DMS153 treated with DMSO at 0.1 percent for 48 hours (cell line): ENCODE results near the gene MAP1B.
"Not testable (repeated sequence)": the region's sequence is repeated elsewhere in the genome, so short reads cannot be mapped to it uniquely, and the experiment has no call there.

Experiments used
- DNase-seq: peaks from one replicate; lab custom pipeline; 2025; ENCODE audit not compliant: unreplicated experiment; lab: John Stamatoyannopoulos, UW

MAP1B gene

DNA sequence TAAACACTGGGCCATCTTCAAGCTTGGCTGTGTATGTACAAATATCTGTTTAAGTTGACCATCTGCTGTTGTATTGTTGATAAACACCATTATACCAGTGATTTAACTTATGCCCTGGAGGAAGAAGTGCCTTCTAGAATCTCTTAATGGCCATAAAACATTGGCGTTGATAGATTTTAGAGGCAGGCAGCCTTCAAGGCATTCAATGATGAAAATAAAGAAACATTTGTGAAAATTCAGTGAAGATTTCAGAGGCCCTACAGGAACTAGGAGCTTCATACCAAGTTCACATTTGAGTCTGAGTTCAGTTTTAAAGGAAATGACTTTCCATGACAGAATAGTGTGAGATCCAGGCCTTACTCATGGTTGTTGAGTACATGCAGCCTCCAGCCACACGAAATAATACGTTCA, 52.2 kb downstream of the MAP1B start:
- DNase-seq: no peak

DNA sequence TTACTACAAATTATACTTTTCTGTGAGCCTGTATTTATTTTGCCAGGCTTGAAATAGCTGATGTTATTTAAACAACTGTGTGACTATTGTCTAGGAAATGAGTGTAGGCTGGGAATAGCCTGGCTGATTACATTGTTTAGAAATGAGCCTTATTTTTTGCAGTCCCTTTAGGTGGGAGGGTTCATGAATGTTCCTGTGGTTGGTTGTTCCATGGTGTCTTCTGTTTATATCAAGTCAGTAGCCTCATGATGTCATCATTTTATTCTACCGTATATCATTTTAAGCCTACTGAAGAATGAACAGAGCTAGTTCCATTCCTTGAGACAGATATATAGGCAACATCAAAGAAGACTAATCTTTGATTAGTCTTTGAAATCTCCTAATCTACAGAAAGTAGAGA, 53.1 kb downstream of the MAP1B start:
- no peak for DNase-seq

DNA sequence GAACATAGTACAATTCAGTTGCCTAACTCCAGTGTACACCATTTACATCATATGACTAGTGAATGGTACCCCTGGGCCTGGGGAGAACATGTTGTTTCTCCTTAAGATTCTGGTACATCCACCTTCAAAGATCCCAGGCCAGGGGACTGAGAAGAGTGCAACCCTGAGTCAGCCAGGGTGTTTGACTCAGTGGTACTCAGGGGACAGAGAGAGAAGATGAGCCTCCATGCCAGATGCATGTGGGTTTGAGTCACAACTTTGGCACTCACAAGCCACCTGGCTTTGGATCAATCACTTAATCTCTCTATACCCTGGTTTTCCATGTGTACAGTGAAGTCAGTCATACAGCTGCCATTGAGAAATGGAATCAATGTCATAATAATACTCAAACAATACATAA, 53.7 kb downstream of the MAP1B start:
- no peak for DNase-seq

DNA sequence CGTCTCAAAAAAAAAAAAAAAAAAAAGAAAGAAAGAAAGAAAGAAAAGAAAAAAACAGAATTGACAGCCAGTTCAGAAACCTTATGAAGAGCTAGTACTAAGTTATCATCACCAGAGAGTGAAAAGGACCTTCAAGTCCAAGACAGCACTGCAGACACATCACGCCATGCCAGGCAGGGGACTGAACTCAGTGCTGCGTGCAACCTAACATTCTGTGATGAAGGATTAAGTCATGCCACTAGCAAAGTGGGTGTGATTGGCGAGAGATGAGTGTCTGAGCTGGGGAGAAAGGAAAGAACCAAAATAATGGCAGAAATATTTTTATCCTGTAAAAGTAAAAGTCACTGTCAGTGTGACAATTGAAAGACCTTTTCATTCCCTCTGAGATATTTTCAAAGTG, 54.7 kb downstream of the MAP1B start:
- no peak for DNase-seq

DNA sequence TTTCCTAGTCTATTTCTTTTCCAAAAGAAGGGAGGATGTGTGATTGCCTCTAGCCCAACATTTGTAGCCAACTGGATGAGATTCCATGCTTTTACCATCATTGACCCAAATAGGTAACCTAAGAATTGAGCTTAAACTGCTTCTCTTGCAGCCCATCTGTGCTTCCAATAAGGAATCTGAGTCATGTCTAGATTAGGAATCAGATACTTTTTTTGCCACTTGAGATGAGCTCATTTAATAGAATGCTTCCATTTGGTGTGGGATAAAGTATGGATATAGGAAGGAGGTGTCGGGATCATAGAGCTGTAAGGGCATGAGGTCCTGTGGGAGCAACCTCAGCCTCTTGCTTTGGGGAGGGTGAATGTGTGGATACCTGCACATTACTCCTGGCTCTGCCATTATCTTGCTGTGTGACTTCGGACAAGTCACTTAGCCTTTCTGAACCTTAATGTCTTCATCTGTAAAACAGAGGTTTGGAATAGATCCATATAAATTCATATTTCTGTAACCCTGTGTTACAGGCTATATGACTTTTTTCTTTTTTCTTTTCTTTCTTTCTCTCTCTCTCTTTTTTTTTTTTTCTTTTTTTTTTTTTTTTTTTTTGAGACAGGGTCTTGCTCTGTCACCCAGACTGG, 56.2 kb downstream of the MAP1B start:
- DNase-seq: no peak

DNA sequence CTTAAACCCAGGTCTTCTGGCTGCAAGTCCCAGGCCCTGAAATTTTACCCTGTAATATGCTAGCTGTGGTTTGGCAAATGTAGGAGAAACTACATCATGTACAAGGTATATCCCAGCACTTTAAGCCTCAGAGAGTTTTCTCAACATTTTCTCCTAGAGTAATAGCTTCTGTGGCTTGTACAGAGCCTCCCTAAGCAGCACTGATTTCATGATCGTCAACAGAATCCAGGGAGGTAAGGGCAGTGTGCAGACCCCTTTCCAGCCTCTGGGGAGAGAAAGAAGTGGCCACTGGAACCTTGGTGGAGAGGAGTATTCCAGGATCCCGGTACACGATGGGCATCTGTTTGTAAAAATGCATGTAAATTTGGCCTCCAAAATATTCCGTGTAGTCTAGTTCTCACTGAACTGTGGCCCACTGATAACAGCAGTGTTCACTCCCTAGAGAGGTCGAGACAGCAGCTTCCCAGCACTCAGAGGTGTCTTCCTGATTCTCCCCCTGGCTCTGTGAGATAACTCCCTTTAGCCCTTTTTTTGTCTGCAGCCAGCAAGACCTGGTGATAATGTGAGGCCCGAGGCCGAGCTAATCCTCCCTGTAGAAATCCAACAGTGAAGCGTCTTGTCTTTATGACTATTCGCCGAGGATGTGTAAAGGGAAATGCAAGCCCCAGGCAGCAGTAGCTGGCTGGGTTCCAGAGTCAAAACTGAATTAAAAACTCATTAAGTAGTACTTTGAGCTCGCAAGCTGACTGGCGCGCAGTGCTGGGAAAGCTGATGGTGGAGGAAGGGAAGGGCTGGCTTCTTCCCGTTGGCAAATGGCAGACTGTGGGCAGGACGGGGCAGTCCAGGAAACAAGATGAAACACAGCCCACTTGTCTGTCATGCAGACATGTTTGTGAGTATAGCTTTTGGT, 59.0 kb downstream of the MAP1B start:
- peak; percentile 51 for DNase-seq

DNA sequence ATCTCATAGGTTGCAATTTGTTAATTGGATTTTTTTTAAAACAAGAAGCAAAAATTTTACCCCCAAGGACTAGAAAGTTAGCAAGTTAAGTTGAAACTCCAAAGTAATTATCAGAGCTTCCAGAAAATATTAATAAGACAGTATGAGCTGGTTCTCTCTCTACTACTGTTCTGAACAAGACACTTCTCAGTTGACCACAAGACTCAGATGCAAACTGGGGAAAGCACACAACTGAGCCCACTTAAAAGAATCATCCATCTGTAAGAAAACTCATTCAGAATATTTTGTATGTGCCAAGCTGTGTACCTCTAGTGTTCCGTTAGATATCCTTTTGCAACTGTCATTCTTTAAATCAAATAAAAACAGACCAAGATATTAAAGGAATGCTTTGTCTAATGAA, 60.0 kb downstream of the MAP1B start:
- no peak for DNase-seq

DNA sequence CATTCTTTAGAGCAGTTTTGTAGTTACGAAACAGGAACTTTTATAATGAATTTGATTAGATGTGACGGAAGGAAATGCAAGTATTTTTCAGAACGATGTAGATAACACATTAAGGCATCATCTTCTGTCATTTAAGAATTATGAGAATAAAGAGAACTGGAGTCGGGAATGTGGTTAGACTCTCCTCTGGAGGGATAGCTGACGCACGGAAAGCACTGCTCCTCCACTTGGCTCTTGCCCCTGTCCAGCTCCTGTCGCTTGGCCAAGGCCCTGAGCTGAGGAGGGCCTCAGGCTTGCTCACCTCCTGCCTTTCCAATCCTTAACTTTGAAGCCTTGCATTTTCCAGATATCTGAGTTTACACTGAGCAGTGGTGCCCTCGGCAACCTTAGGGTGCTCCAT, 60.5 kb downstream of the MAP1B start:
- DNase-seq: no peak

DNA sequence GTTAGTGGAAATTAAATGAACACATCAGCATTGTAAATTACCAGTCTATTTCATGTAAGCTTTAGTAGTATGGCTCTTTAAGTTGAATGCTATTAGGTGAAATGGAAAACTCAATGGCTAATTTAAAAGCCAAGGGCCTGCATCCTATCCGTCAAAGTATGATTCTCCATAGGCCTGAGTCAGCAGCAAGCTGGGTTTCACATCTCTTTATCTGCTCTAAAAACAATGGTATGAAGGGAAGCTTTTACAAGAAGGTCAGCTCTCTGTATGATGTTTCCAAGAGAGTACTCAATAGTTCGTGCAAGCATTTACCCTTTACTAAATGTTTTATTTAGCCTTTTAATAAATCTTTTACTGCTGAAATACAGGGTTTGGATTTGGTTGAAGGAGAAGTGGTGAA, 62.8 kb downstream of the MAP1B start:
- no peak for DNase-seq

DNA sequence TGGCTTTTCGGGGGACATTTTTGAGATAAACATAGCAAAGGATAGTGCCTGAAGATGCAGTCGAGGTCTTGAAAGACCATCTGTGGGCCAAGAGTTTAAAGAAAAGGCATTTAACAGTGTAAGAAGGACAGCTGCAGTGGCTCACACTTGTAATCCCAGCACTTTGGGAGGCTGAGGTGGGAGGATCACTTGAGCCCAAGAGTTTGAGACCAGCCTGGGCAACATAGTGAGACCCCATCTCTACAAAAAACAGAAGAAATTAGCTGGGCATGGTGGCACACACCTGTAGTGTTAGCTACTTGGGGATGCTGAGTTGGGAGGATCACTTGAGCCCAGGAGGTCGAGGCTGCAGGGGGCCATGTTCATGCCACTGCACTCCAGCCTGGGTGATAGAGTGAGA, 63.9 kb downstream of the MAP1B start:
- not testable (repeated sequence) for DNase-seq

DNA sequence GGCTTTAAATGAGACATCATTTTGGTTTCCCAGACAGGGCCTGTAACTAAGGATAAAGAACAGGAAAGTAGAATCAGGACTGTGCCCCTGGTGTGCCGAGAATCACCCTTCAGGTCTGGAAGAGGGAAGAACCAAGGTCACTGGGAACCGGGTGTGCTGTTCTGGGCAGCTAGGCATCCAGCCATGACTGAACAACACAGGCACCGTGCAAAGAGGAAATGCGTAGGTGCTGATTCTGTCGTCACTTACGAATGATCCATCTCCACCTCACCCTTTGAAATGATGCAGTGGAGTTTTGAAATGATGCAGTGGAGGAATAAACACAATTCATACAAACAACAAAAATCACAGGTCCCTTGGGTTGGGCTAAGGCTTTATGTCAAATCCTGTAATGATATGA, 64.4 kb downstream of the MAP1B start:
- no peak for DNase-seq

DNA sequence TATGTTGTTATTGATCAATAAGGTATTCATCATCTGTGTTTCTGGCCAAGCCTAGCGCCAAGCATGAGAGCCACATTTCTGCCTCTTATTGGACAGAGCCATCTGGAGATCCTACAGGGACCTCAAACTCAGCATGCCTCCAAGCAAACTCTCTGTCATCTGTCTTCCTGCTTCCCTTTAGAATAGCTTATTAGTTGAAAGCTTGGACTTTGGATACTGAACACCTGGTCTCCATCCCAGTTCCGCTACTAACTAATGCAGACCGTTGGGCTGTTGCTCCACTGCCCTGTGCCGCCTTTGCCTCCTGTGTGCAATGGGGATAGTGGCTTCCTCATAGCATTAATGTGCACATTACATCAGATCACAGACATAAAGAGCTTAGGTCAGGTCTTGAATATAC, 65.5 kb downstream of the MAP1B start:
- DNase-seq: no peak

DNA sequence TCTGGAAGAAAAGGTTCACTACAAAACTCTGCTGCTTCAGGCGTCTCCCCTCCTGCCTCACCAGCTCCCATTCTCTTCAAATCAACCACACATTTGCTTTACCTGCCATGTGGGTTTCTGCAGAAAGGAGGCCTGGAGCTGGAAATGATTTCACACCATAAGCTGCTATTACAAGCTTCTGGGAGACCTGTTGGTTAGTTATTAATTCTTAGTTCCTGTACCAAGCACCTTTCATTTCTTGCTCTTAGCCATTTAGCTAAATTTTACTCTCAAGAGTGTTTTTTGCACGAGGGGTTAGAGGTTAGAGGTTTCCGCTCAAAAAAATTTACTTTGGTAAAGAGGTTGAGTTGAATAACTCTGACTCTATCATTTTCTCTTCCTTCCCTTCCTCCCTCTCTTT, 70.3 kb downstream of the MAP1B start:
- no peak for DNase-seq

DNA sequence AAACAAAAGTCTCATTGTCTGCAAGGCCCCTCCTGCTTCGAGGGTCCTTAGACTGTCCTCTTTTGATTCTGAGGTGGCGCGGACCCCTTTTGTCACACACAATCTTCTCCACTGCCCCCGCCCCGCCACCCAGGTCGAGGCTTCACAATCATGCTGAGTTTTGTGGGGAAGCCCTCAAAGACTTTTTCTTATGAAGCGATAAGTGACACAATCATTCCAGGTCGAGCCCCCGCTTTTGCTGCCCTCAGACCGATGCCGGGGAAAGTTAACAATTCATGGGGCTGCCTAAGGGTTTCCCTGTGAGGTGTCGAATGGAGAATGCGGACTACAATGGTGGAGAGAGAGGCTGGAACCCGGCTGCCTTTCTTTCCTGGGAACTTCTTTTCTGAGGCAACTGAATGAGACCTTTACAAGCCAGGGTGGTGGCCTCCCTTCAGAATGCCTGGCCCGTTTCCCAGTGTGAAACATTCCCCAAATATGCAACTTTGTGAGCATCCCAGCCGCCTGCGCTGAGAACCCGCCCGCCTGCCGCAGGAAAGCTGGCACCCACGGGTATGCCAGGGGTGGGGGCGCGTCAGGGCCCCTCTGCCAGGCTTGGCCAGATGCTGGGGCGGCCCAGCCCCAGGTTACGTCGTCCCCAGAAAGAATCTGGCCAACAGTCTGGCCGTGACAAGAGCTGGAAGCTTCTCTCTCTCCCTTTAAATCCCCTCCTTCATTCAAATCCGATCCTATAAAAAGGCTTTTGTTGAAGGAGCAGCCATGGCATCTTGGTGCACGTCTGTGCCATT, 71.9 kb downstream of the MAP1B start:
- no peak for DNase-seq

DNA sequence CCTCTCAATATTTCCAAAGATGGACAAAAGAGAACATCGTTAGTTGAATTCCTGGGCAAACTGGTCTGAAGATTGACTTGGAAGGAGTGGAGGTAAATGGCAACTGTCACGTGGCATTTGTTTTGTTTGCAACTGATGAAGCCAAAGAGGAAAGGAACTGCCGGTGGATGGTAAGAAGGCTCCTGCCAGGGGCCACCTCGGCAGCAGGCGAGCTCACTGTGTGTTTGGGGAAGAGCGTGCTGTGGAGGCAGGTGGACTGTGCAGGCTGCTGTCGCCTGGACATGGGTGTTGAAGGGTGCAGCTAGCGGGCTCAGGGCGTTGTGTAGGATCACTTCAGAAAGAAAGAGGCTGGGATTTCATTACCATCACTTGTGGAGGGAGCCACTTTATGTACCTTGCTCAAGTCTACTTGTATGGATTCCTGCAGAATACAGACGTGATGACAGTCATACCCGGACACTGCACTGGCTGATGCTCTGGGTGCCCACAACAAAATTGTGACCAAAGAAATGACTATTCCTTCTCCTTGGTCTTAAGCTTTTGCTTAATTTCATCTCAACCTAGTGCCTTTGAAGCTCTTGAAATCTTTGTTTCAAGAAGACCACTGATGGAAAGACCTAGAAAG, 72.7 kb downstream of the MAP1B start:
- no peak for DNase-seq

DNA sequence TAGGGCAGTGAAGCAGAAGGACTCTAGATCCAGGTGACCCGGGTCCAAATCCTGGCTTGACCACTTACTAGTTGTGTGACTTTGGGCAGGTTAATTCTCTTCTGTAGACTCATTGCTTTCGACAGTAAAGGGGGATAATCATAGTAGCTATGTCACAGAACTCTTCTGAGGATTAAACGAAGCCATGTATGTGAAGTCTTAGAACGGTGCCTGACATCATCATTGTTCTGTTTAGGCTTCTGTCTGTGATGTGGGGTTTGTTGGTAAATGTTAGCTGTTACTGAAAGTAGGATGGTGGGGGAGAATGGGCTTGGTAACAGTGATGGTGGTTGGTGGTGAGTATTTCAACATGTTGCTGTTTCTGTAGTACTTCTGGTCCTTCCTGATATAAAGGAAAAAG, 73.7 kb downstream of the MAP1B start:
- no peak for DNase-seq

DNA sequence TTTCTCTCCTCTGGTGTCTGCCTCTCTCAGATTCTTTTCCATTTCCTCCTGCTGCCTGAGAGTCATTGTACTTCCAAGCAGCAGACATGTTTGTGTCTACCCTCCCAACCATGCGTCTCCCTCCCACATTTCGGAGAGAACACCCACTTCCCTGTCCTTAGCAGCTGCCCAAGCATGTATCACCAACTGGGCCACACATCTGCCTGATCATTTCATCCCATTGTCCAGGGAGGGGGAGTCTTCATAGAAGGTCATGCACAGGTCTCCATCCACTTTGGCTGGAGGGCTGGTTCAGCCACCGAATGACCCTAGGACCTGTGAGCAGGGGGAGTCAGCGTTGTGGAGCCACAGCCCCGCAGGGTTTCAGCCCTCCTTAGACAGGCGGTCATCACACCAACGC, 75.4 kb downstream of the MAP1B start:
- DNase-seq: no peak

DNA sequence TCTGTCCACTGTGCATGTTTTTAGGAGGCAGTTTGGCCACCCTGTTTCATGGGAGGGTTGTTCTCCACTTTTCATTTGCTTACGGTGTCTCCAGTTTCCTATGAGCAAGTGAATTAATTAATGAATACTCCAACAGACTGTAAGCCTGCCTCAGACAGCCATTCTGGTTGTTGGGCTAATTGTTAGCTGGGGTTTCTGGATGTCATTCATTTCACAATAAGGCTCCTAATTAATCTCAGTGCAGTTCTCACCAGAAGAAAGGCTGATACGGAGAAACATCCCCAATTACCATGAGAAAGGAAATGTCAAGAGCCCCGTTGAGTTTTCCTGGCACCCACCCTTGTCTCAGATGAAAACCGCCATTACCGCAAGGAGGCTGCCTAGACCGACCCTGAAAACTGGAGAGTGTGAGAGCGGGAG, 75.8 kb downstream of the MAP1B start:
- no peak for DNase-seq

DNA sequence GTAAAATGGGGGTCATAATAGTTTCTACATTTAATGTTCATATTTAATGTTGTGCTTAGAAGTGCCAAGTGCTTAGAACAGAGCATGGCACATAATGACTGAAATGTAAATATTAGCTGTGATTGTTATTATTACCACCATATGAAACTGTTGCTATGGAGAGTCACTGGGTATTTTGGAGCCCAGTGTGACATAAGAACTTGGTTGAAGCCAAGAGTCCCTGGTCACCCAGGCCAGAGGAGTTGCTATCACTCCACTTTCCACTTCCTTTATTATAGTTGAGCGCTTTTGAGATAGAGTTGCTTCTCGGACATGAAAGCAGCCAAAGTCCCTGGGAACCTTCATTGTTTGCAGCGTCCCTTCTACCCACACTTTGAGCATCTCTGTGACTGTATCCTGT, 77.1 kb downstream of the MAP1B start:
- DNase-seq: no peak

DNA sequence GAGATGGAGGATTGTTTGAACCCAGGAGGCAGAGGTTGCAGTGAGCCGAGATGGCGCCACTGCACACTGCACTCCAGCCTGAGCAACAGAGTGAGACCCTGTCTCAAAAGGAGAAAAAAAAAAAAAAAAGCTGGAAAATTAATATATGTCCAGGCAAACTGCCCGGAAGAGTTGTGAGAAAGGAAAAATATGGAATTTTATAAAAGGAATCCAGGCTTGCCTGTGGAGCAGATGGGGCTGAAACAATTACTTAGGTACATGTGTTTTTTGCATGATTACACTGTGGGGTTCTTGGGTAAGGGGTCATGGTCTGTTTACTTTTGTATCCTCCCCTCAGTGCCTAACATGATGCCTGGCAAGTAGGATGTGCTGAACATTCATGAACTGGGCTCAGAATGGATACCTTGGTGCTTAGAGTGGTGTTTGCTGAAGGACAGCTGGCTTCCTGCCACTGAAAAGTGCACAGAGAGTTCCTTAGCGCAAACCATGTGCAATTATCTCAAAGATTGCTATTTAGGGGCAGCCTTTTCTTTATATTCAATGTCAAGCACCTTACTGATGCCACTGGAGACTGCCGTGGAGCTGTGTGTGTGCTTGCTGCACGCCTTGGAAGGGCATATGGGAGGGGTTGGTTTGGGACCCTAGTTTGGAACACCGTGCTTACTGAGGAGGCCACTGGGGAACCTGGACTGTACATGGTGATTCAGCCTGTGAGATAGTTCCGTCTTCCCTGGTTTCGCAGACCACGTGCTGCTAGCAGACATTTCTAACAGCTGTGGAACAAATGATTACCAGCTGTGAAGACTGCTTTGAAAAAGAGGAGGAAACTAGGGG, 78.4 kb downstream of the MAP1B start:
- DNase-seq: no peak
